GM23338 (cell line): Measurements from ENCODE around the gene USP43. TPM values are rescaled to one million over a fixed set of nuclear protein-coding genes. Genes with fewer than 3 reads are reported as not detected.

ENCODE experiments used
- ATAC-seq: fragments of 200-7000 bp; cut with Tn5 transposase; 3 replicates; pipeline ENCODE4 v1.9.1; 2020
- DNase-seq: peaks from one replicate; pipeline ENCODE4 v3.0.0-alpha.2; 2015; ENCODE audit warnings: low spot score
- H2AFZ ChIP-seq: fragments of 200-600 bp; sonication (generic); 2 replicates; pipeline ENCODE4 v1.8.0; 2016; ENCODE audit warnings: antibody characterized with exemption, mild to moderate bottlenecking, moderate library complexity
- H3F3A ChIP-seq: fragments of 200-600 bp; sonication (generic); replicated peaks from 2 replicates; pipeline ENCODE4 v1.8.0; 2017; ENCODE audit warnings: antibody characterized with exemption, mixed run types, low read depth
- H3K27ac ChIP-seq: fragments of 200-600 bp; sonication (generic); 2 replicates; pipeline ENCODE4 v1.6.1; 2016; ENCODE audit warnings: low read depth
- H3K27me3 ChIP-seq: fragments of 200-600 bp; sonication (generic); 2 replicates; pipeline ENCODE4 v1.8.0; 2016; ENCODE audit warnings: mild to moderate bottlenecking, mixed run types, moderate library complexity; ENCODE audit not compliant: insufficient read depth
- H3K36me3 ChIP-seq: fragments of 200-600 bp; sonication (generic); 2 replicates; pipeline ENCODE4 v1.8.0; 2016; ENCODE audit warnings: mild to moderate bottlenecking; ENCODE audit not compliant: insufficient read depth
- H3K4me1 ChIP-seq: fragments of 200-600 bp; sonication (generic); 2 replicates; pipeline ENCODE4 v1.8.0; 2016; ENCODE audit warnings: mild to moderate bottlenecking, moderate library complexity; ENCODE audit not compliant: insufficient read depth
- H3K4me2 ChIP-seq: fragments of 200-600 bp; sonication (generic); 2 replicates; pipeline ENCODE4 v1.7.1; 2017; ENCODE audit warnings: mixed run types
- H3K4me3 ChIP-seq: fragments of 200-600 bp; sonication (generic); 2 replicates; pipeline ENCODE4 v1.6.1; 2016; ENCODE audit warnings: mixed run types
- H3K79me2 ChIP-seq: fragments of 200-600 bp; sonication (generic); replicated peaks from 2 replicates; pipeline ENCODE4 v1.8.0; 2017; ENCODE audit warnings: mild to moderate bottlenecking; ENCODE audit not compliant: insufficient read depth
- H3K9me2 ChIP-seq: fragments of 200-600 bp; sonication (generic); 2 replicates; pipeline ENCODE4 v1.8.0; 2017; ENCODE audit not compliant: insufficient read depth
- H4K20me1 ChIP-seq: fragments of 200-600 bp; sonication (generic); replicated peaks from 2 replicates; pipeline ENCODE4 v1.8.0; 2017; ENCODE audit warnings: mild to moderate bottlenecking; ENCODE audit not compliant: insufficient read depth
- H3K27ac Mint-ChIP-seq: 2 replicates; pipeline ENCODE4 v1.8.0; 2020; ENCODE audit warnings: inconsistent platforms, mild to moderate bottlenecking, moderate library complexity, mixed read lengths
- H3K27me3 Mint-ChIP-seq: 3 replicates; pipeline ENCODE4 v1.8.0; 2022; ENCODE audit warnings: low read depth, mild to moderate bottlenecking, moderate library complexity, mixed read lengths, inconsistent platforms; ENCODE audit not compliant: insufficient read depth, poor library complexity
- H3K36me3 Mint-ChIP-seq: 3 replicates; pipeline ENCODE4 v1.8.0; 2021; ENCODE audit warnings: low read depth, mild to moderate bottlenecking, inconsistent platforms, moderate library complexity, mixed read lengths
- H3K4me1 Mint-ChIP-seq: 3 replicates; pipeline ENCODE4 v1.8.0; 2020; ENCODE audit warnings: mild to moderate bottlenecking, inconsistent platforms, mixed read lengths
- H3K4me3 Mint-ChIP-seq: 3 replicates; pipeline ENCODE4 v1.8.0; 2021; ENCODE audit warnings: moderate library complexity, mild to moderate bottlenecking, inconsistent platforms, mixed read lengths
- H3K9me3 Mint-ChIP-seq: 3 replicates; pipeline ENCODE4 v1.8.0; 2020; ENCODE audit warnings: moderate library complexity, mild to moderate bottlenecking, inconsistent platforms, mixed read lengths
- EZH2 ChIP-seq: fragments of 200-600 bp; sonication (generic); IDR thresholded peaks from one replicate; pipeline ENCODE4 v1.8.0; 2017; ENCODE audit warnings: antibody characterized with exemption, mild to moderate bottlenecking, low read depth; ENCODE audit not compliant: unreplicated experiment
- JUNB ChIP-seq: IDR thresholded peaks from one replicate; pipeline ENCODE4 v1.6.1; 2016; ENCODE audit warnings: antibody characterized with exemption; ENCODE audit not compliant: unreplicated experiment
- NANOG ChIP-seq: IDR thresholded peaks from 2 replicates; pipeline ENCODE4 v1.6.1; 2016; ENCODE audit warnings: antibody characterized with exemption, borderline replicate concordance
- POLR2AphosphoS5 ChIP-seq: IDR thresholded peaks from 2 replicates; pipeline ENCODE4 v1.6.1; 2016; ENCODE audit warnings: antibody characterized with exemption, low read depth
- ZNF114 ChIP-seq: fragments of 250-450 bp; sonication (Bioruptor Pico); IDR thresholded peaks from 2 replicates; pipeline ENCODE4 v1.5.0; 2020; ENCODE audit warnings: mild to moderate bottlenecking, moderate library complexity
- ZNF462 ChIP-seq: fragments of 250-450 bp; sonication (Bioruptor Pico); IDR thresholded peaks from 2 replicates; pipeline ENCODE4 v1.5.0; 2020; ENCODE audit warnings: mild to moderate bottlenecking, moderate library complexity
- polyA plus RNA-seq: library from polyadenylated mRNA; unstranded; fragments of >200 nt; fragmentation: Nextera tagmentation; extraction: Ambion mirVana; gene quantifications from 2 replicates; pipeline ENCODE4 v1.2.1, GENCODE V29; 2016
- total RNA-seq: library from RNA; depleted of rRNA; stranded (reverse); fragments of >200 nt; shearing (Covaris generic); gene quantifications from 2 replicates; pipeline ENCODE4 v1.2.3, GENCODE V29; 2014
- TF ChIP-seq, protein P1 (sequence below), 2 experiments: fragments of 200-600 bp in 1 of 2; sonication (generic) in 1 of 2; conservative IDR thresholded peaks; 2 replicates each; pipeline versions ENCODE4 v1.5.1 to v1.6.1; 2016 to 2017; ENCODE audit warnings: antibody characterized with exemption in 2 of 2, low read depth in 2 of 2, mild to moderate bottlenecking in 2 of 2, moderate library complexity in 1 of 2

Gene USP43
- total and polyA plus RNA-seq, 2 experiments from 2014 or later: 5.7 to 12.5 TPM

DNA sequence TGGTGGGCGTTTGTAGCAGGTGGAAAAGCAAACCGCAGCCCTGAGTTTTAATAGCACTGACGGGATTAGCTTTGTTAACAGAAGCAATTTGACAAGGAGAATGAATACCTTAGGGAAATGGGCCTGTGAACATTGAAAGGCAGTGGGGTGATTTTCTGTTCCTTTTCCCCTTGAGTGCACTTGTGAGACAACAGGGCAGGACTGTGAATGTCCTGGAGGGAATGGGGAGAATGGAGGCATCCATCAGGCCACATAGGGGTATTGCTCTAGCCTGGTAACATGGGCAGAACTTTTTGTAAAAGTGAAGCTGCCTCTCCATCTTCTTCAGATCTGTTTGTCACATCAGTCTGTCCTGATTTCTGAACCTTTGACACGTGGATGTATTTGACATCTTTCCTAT is 26.2 kb downstream of the USP43 start (continued):
- no peak for TF ChIP-seq ZNF462 (CRISPR knock-in tag)
- no peak for TF ChIP-seq NANOG
- TF ChIP-seq EZH2: no peak
- TF ChIP-seq JUNB: no peak
- TF ChIP-seq, protein P1, sequence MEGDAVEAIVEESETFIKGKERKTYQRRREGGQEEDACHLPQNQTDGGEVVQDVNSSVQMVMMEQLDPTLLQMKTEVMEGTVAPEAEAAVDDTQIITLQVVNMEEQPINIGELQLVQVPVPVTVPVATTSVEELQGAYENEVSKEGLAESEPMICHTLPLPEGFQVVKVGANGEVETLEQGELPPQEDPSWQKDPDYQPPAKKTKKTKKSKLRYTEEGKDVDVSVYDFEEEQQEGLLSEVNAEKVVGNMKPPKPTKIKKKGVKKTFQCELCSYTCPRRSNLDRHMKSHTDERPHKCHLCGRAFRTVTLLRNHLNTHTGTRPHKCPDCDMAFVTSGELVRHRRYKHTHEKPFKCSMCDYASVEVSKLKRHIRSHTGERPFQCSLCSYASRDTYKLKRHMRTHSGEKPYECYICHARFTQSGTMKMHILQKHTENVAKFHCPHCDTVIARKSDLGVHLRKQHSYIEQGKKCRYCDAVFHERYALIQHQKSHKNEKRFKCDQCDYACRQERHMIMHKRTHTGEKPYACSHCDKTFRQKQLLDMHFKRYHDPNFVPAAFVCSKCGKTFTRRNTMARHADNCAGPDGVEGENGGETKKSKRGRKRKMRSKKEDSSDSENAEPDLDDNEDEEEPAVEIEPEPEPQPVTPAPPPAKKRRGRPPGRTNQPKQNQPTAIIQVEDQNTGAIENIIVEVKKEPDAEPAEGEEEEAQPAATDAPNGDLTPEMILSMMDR (conservative IDR thresholded peaks at IDR 0.05; ENCODE audit: low read depth in 2 of 2): no peak

DNA sequence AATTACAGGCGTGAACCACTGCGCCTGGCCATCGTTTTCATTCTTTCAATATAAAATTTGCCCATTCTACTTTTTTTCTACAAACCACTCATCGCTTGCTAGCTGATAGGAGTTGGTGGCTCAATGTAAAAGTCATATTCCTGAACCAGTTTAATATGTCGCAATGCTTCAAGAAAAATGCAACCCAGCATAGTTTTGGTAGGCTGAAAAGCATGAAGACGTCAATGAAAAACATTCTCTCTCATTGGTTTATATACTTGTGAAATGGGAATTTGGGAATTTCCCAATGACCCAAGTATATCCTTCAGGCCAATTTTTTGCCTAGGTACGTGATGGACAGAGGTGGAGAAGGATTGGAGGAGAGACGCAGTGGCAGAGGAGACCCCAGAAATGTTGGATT is 26.9 kb downstream of the USP43 start:
- H3K4me1 Mint-ChIP-seq: peaks cover 29% of the 10 kb centered on the region
- DNase-seq (no peak), ATAC-seq (no peak)
- no peaks in the 10 kb centered on the region; the same call in 1 of the 2 replicates for H4K20me1 ChIP-seq
- H3F3A ChIP-seq: no peaks in the 10 kb centered on the region
- H3K4me3 Mint-ChIP-seq: no peak overlapping the region
- no peak overlapping the region for H3K4me3 ChIP-seq
- no peaks in the 10 kb centered on the region for H3K9me3 Mint-ChIP-seq
- no peaks in the 10 kb centered on the region for H3K79me2 ChIP-seq
- H3K36me3 Mint-ChIP-seq: no peaks in the 10 kb centered on the region
- no peaks in the 10 kb centered on the region for H3K9me2 ChIP-seq
- TF ChIP-seq ZNF114 (no peak), POLR2AphosphoS5 (no peak), NANOG (no peak)
- H3K36me3 ChIP-seq: no peaks in the 10 kb centered on the region
- H3K27me3 ChIP-seq: no peaks in the 10 kb centered on the region
- H3K4me1 ChIP-seq: 0 out of 2 replicates have a peak, but pooled peaks cover 6% of the 10 kb centered on the region
- H3K4me2 ChIP-seq: no peak overlapping the region
- no peak overlapping the region for H2AFZ ChIP-seq
- no peak overlapping the region for H3K27ac Mint-ChIP-seq
- no peak overlapping the region for H3K27ac ChIP-seq
- H3K27me3 Mint-ChIP-seq: no peaks in the 10 kb centered on the region
